Keratinocyte (primary cell): ENCODE data around the gene MAGEF1. TPM values are rescaled to one million over a fixed set of nuclear protein-coding genes. Genes with fewer than 3 reads are reported as not detected.

Experiments used
- DNase-seq: peaks from one replicate; pipeline ENCODE4 v3.0.0-alpha.2; 2011; ENCODE audit warnings: low read depth, missing footprints, low spot score
- FAIRE-seq: peaks from 2 replicates; lab custom pipeline; 2011; peaks lifted over from hg19 to GRCh38; lab: Jason Lieb, UNC
- H2AFZ ChIP-seq: 2 replicates; pipeline ENCODE4 v1.6.0; 2012; ENCODE audit warnings: low read length, control low read depth, inconsistent platforms; ENCODE audit not compliant: control insufficient read depth
- H3K27ac ChIP-seq: 2 replicates; pipeline ENCODE4 v1.5.1; 2011; ENCODE audit warnings: low read length; ENCODE audit not compliant: control insufficient read depth, insufficient read depth
- H3K27me3 ChIP-seq: 3 replicates; pipeline ENCODE4 v1.6.0; 2011; ENCODE audit warnings: low read length; ENCODE audit not compliant: control insufficient read depth, insufficient read depth; ENCODE audit errors: extremely low read depth
- H3K36me3 ChIP-seq, 2 experiments: 2 replicates in 1 of 2; 3 replicates in 1 of 2; pipeline ENCODE4 v1.5.1; 2011; ENCODE audit warnings: low read length in 2 of 2, mild to moderate bottlenecking in 1 of 2; ENCODE audit not compliant: control insufficient read depth in 2 of 2, insufficient read depth in 2 of 2; ENCODE audit errors: extremely low read depth in 1 of 2
- H3K4me1 ChIP-seq: 3 replicates; pipeline ENCODE4 v1.5.1; 2011; ENCODE audit warnings: low read length; ENCODE audit not compliant: control insufficient read depth, insufficient read depth; ENCODE audit errors: extremely low read depth
- H3K4me2 ChIP-seq: 3 replicates; pipeline ENCODE4 v1.6.0; 2011; ENCODE audit warnings: low read depth, low read length; ENCODE audit not compliant: control insufficient read depth, insufficient read depth; ENCODE audit errors: extremely low read depth
- H3K4me3 ChIP-seq, 3 experiments: fragments of 200-600 bp in 1 of 3; sonication (generic) in 1 of 3; 2 replicates in 2 of 3; 3 replicates in 1 of 3; pipeline ENCODE4 v1.5.1; 2011 to 2016; ENCODE audit warnings: low read length in 3 of 3, mild to moderate bottlenecking in 3 of 3, control low read depth in 2 of 3, inconsistent platforms in 1 of 3, low read depth in 1 of 3, mixed read lengths in 1 of 3, mixed run types in 1 of 3, moderate library complexity in 1 of 3; ENCODE audit not compliant: control insufficient read depth in 2 of 3, insufficient read depth in 2 of 3; ENCODE audit errors: extremely low read depth in 1 of 3
- H3K79me2 ChIP-seq: 2 replicates; pipeline ENCODE4 v1.6.0; 2012; ENCODE audit warnings: low read length; ENCODE audit not compliant: control insufficient read depth, insufficient read depth
- H3K9ac ChIP-seq: 3 replicates; pipeline ENCODE4 v1.6.0; 2011; ENCODE audit warnings: low read length; ENCODE audit not compliant: control insufficient read depth, insufficient read depth; ENCODE audit errors: extremely low read depth
- H3K9me1 ChIP-seq: 3 replicates; pipeline ENCODE4 v1.6.0; 2011; ENCODE audit warnings: low read length; ENCODE audit not compliant: control insufficient read depth, insufficient read depth; ENCODE audit errors: extremely low read depth
- H3K9me3 ChIP-seq: 2 replicates; pipeline ENCODE4 v1.5.1; 2012; ENCODE audit warnings: low read depth, low read length; ENCODE audit not compliant: control insufficient read depth
- H4K20me1 ChIP-seq: 3 replicates; pipeline ENCODE4 v1.6.0; 2011; ENCODE audit warnings: low read length; ENCODE audit not compliant: control insufficient read depth, insufficient read depth; ENCODE audit errors: extremely low read depth
- EZH2 ChIP-seq: IDR thresholded peaks from one replicate; pipeline ENCODE4 v1.6.1; 2012; ENCODE audit warnings: inconsistent platforms, mild to moderate bottlenecking, low read length, moderate library complexity
- dilution Hi-C: fragments of 300-500 bp; cut with MboI; formaldehyde crosslinking; loops from one replicate; pipeline ENCODE4 v1.7.0; 2020; ENCODE audit warnings: low sequenced_read_pairs; ENCODE audit not compliant: extremely low pct_ligation_motif_present
- polyA plus RNA-seq, 5 experiments: library from polyadenylated mRNA; depleted of rRNA in 3 of 5; stranded (reverse) in 3 of 5; stranded (forward) in 1 of 5; unstranded in 1 of 5; fragments of >200 nt; gene quantifications; 1 replicate in 1 of 5; 2 replicates in 3 of 5; 3 replicates in 1 of 5; pipeline versions ENCODE4 v1.2.1 to v1.2.3, GENCODE V29; 2011 to 2012; ENCODE audit warnings: missing spikeins in 2 of 5, low read depth in 1 of 5, low replicate concordance in 1 of 5
- TF ChIP-seq, protein P1 (sequence below), 3 experiments: IDR thresholded peaks in 1 of 3; conservative IDR thresholded peaks in 1 of 3; optimal IDR thresholded peaks in 1 of 3; 2 replicates in 2 of 3; 3 replicates in 1 of 3; pipeline versions ENCODE3 to v1.5.1; 2011; ENCODE audit warnings: low read length in 3 of 3, mild to moderate bottlenecking in 3 of 3, moderate library complexity in 2 of 3, control low read depth in 1 of 3, inconsistent platforms in 1 of 3; ENCODE audit not compliant: insufficient read depth in 2 of 3; ENCODE audit errors: extremely low read depth in 1 of 3

The MAGEF1 gene
- polyA plus RNA-seq, 1 donor (not counting 4 experiments of a cell fraction or from before 2014, with no cell fraction given), result 11.8 TPM

DNA sequence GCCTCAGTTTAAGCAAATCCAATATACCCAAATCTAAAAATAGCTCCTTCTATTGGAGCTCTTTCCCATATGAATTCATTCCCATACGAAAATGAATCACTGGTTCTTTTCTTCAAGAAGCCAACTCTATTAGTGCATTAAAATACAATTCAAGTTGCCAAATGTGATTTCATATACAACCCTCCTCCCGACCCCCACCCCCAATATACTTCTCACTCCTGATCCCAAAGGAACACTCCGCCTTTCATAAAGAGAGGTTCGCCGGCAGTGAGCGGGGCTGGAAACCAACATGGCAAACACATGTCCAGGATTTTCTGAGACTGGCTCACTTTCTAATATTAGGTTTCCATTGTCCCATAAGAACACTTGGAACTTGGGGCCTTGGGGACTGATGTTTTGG is 48.5 kb downstream of the MAGEF1 start:
- peaks cover 2% of the 10 kb centered on the region for H3K4me1 ChIP-seq
- no peaks in the 10 kb centered on the region for H3K9me3 ChIP-seq
- no peaks in the 10 kb centered on the region for H3K27me3 ChIP-seq
- no peaks in the 10 kb centered on the region for H3K79me2 ChIP-seq
- no peaks in the 10 kb centered on the region for H3K9me1 ChIP-seq
- H2AFZ ChIP-seq, result no peak overlapping the region
- no peak overlapping the region for H3K4me2 ChIP-seq
- FAIRE-seq, result no peak
- H3K36me3 ChIP-seq, result no peaks in the 10 kb centered on the region
- DNase-seq, result no peak
- dilution Hi-C loops, result no loop called here
- no peak overlapping the region for H3K4me3 ChIP-seq
- no peak overlapping the region for H3K9ac ChIP-seq
- no peak overlapping the region for H3K27ac ChIP-seq
- no peaks in the 10 kb centered on the region for H4K20me1 ChIP-seq
- no peak for TF ChIP-seq EZH2
- TF ChIP-seq, protein P1, sequence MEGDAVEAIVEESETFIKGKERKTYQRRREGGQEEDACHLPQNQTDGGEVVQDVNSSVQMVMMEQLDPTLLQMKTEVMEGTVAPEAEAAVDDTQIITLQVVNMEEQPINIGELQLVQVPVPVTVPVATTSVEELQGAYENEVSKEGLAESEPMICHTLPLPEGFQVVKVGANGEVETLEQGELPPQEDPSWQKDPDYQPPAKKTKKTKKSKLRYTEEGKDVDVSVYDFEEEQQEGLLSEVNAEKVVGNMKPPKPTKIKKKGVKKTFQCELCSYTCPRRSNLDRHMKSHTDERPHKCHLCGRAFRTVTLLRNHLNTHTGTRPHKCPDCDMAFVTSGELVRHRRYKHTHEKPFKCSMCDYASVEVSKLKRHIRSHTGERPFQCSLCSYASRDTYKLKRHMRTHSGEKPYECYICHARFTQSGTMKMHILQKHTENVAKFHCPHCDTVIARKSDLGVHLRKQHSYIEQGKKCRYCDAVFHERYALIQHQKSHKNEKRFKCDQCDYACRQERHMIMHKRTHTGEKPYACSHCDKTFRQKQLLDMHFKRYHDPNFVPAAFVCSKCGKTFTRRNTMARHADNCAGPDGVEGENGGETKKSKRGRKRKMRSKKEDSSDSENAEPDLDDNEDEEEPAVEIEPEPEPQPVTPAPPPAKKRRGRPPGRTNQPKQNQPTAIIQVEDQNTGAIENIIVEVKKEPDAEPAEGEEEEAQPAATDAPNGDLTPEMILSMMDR (optimal IDR thresholded peaks at IDR 0.05 in 1 of 3, IDR thresholded peaks at IDR 0.05 in 1 of 3, conservative IDR thresholded peaks at IDR 0.05 in 1 of 3; ENCODE audit: extremely low read depth in 1 of 3, insufficient read depth in 2 of 3, low read length in 3 of 3), result no peak

DNA sequence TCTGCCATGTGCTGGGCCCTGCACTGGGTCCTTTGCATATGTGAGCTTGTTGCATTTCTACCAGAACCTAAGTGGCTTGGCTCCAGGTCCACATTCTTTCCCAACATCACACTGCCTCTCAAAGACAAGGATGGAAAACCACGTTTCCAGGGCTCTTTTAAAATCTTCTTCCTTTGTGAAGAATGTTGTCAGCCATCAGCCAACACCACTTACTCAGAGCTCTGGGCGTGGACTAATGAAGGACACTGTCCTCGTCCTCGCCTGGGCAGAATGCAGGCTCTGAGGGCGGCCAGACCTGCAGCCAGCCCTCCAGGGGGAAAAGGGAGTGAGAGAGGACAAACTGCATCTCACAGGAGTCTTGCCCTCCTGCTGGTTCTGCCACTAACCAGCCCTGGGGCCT is 49.7 kb downstream of the MAGEF1 start:
- Histone ChIP-seq H2AFZ (no peak overlapping the region), H3K9ac (no peak overlapping the region), H3K27ac (no peak overlapping the region), H3K9me3 (no peaks in the 10 kb centered on the region), H3K9me1 (no peaks in the 10 kb centered on the region), H3K79me2 (no peaks in the 10 kb centered on the region), H4K20me1 (no peaks in the 10 kb centered on the region), H3K36me3 (no peaks in the 10 kb centered on the region), H3K4me2 (no peak overlapping the region), H3K27me3 (no peaks in the 10 kb centered on the region), H3K4me3 (no peak overlapping the region), H3K4me1 (peaks cover 8% of the 10 kb centered on the region)
- dilution Hi-C loops, result no loop called here
- TF ChIP-seq EZH2, result no peak
- TF ChIP-seq, protein P1 (optimal IDR thresholded peaks at IDR 0.05 in 1 of 3, IDR thresholded peaks at IDR 0.05 in 1 of 3, conservative IDR thresholded peaks at IDR 0.05 in 1 of 3; ENCODE audit: extremely low read depth in 1 of 3, insufficient read depth in 2 of 3, low read length in 3 of 3), result no peak
- FAIRE-seq (no peak), DNase-seq (no peak)
